Panc1 (cell line): ENCODE data around the gene KRTAP4-6. TPM values are rescaled to one million over a fixed set of nuclear protein-coding genes. Genes with fewer than 3 reads are reported as not detected.
"Not testable (repeated sequence)": the region's sequence is repeated elsewhere in the genome, so short reads cannot be mapped to it uniquely, and the experiment has no call there.

Experiments
- ATAC-seq: fragments of 200-7000 bp; cut with Tn5 transposase; 2 replicates; pipeline ENCODE4 v1.9.1; 2020; ENCODE audit warnings: mild to moderate bottlenecking, moderate library complexity
- Bru-seq: library from RNA; stranded (reverse); fragments of 400-500 nt; gene quantifications from one replicate; lab custom pipeline; 2021; lab: Mats Ljungman, UMichigan
- BruChase-seq, 2 experiments: library from RNA; stranded (reverse); fragments of 400-500 nt; gene quantifications; one replicate each; lab custom pipeline; 2021; lab: Mats Ljungman, UMichigan
- BruUV-seq: library from RNA; stranded (reverse); fragments of 400-500 nt; replicated peaks from 2 replicates; lab custom pipeline; 2021; lab: Mats Ljungman, UMichigan
- CTCF ChIA-PET: fragments of 300-600 bp; sonication (Branson Sonifier 250); formaldehyde crosslinking; loops from one replicate; lab custom pipeline; 2022; ENCODE audit warnings: antibody characterized with exemption; lab: Charles Lee
- POLR2A ChIA-PET: fragments of 300-600 bp; sonication (Branson Sonifier 250); formaldehyde crosslinking; loops from one replicate; lab custom pipeline; 2022; ENCODE audit warnings: antibody characterized with exemption; lab: Charles Lee
- DNase-seq: peaks from one replicate; pipeline ENCODE4 v3.0.0-alpha.2; 2010; ENCODE audit warnings: low read depth, low spot score
- H3K27ac ChIP-seq: 2 replicates; pipeline ENCODE4 v1.5.1; 2011; ENCODE audit warnings: mild to moderate bottlenecking, low read length, inconsistent platforms
- H3K27me3 ChIP-seq: fragments of 200-500 bp; sonication (Bioruptor generic); 2 replicates; pipeline ENCODE4 v1.6.0; 2014; ENCODE audit warnings: low read length, inconsistent platforms; ENCODE audit not compliant: control insufficient read depth, insufficient read depth
- H3K36me3 ChIP-seq: fragments of 200-500 bp; sonication (Bioruptor generic); 2 replicates; pipeline ENCODE4 v1.5.1; 2014; ENCODE audit warnings: inconsistent platforms, mild to moderate bottlenecking, low read length, moderate library complexity; ENCODE audit not compliant: control insufficient read depth, insufficient read depth
- H3K4me1 ChIP-seq: 2 replicates; pipeline ENCODE4 v1.5.1; 2011; ENCODE audit warnings: inconsistent platforms, mild to moderate bottlenecking, low read length, moderate library complexity; ENCODE audit not compliant: control insufficient read depth, insufficient read depth
- H3K4me3 ChIP-seq, 2 experiments: 2 replicates each; pipeline ENCODE4 v1.5.1; 2011 to 2012; ENCODE audit warnings: low read depth in 2 of 2, low read length in 2 of 2, mild to moderate bottlenecking in 2 of 2, inconsistent platforms in 1 of 2, moderate library complexity in 1 of 2
- H3K9me3 ChIP-seq: fragments of 200-500 bp; sonication (Bioruptor generic); 2 replicates; pipeline ENCODE4 v1.5.1; 2014; ENCODE audit warnings: low read depth, mild to moderate bottlenecking, inconsistent platforms, low read length, moderate library complexity; ENCODE audit not compliant: control insufficient read depth, insufficient read depth
- CTCF ChIP-seq: fragments of 450-650 bp; IDR thresholded peaks from 2 replicates; pipeline ENCODE4 v1.5.1; 2017; ENCODE audit warnings: mild to moderate bottlenecking
- POLR2AphosphoS5 ChIP-seq: IDR thresholded peaks from 2 replicates; pipeline ENCODE4 v1.6.1; 2012; ENCODE audit warnings: mild to moderate bottlenecking, low read depth, low read length, moderate library complexity
- REST ChIP-seq, 2 experiments: IDR thresholded peaks; 2 replicates each; pipeline ENCODE4 v1.6.1; 2011 to 2012; ENCODE audit warnings: low read depth in 2 of 2, control low read depth in 1 of 2, low read length in 1 of 2, mild to moderate bottlenecking in 1 of 2, moderate library complexity in 1 of 2; ENCODE audit not compliant: insufficient read depth in 1 of 2
- SIN3A ChIP-seq: IDR thresholded peaks from 2 replicates; pipeline ENCODE4 v1.6.1; 2012; ENCODE audit warnings: low read depth, mild to moderate bottlenecking, low read length, moderate library complexity, borderline replicate concordance; ENCODE audit not compliant: insufficient read depth
- TCF7L2 ChIP-seq: IDR thresholded peaks from 2 replicates; pipeline ENCODE4 v1.6.1; 2011; ENCODE audit warnings: mild to moderate bottlenecking, low read depth, low read length, inconsistent platforms
- in situ Hi-C: cut with HindIII; loops from 2 replicates; pipeline ENCODE4 v1.10.0; 2016; ENCODE audit warnings: low sequenced_read_pairs, low pct_unique_long_range_greater_than_20kb
- intact Hi-C: fragments of 100-400 bp; cut with micrococcal nuclease; formaldehyde crosslinking; loops from one replicate; pipeline ENCODE4 v1.10.0; 2022; ENCODE audit not compliant: unreplicated experiment
- long read RNA-seq: library from polyadenylated mRNA; unstranded; transcript quantifications from one replicate; pipeline ENCODE4 v2.0.0, GENCODE V29; 2021; ENCODE audit not compliant: unreplicated experiment
- polyA plus RNA-seq: library from polyadenylated mRNA; unstranded; fragments of >200 nt; gene quantifications from one replicate; pipeline ENCODE4 v1.2.1, GENCODE V29; 2012; ENCODE audit warnings: missing spikeins; ENCODE audit not compliant: insufficient read length
- total RNA-seq: library from RNA; stranded (reverse); gene quantifications from one replicate; pipeline ENCODE4 v1.2.1, GENCODE V29; 2021; ENCODE audit not compliant: unreplicated experiment

The KRTAP4-6 gene
- total RNA-seq (not detected), Bru-seq, nascent RNA (not detected), BruChase-seq, experiment 1, labeled RNA remaining after a 2-hour chase (not detected), BruChase-seq, experiment 2, labeled RNA remaining after a 6-hour chase (not detected)
- polyA plus RNA-seq, result not detected
- long read RNA-seq, result 0 reads

GRCh38 chr17:41140360-41141131 is at the start of gene KRTAP4-6:
Gene KRTAP4-6, minus strand, starts transcription at chr17:41140544. Its CDS starts 57 bp downstream, at chr17:41140487.
- no peak within 1 kb of the TSS for H3K27ac ChIP-seq
- no peak within 1 kb of the TSS for H3K4me3 ChIP-seq
- ChIA-PET POLR2A (interaction anchor here (0.5 kb wide), 1 partner anchor 42 kb away, joined by 3 read pairs; no protein-coding TSS in a partner anchor), CTCF (no interaction called here)
- BruUV-seq, result no TSS peak
- TF ChIP-seq POLR2AphosphoS5 (no peak), SIN3A (no peak), TCF7L2 (no peak), CTCF (no peak), REST (IDR thresholded peaks at IDR 0.05; ENCODE audit: insufficient read depth in 1 of 2, low read depth in 2 of 2, low read length in 1 of 2) (no peak)
- H3K9me3 ChIP-seq, result no peaks in the 10 kb centered on the region
- no peaks in the 10 kb centered on the region for H3K27me3 ChIP-seq
- DNase-seq (peak; percentile 12), ATAC-seq (no peak)
- intact Hi-C loops (no loop called here), in situ Hi-C loops (no loop called here)
- no peaks in the 10 kb centered on the region for H3K36me3 ChIP-seq
- no peaks in the 10 kb centered on the region for H3K4me1 ChIP-seq

GRCh38 chr17:41189837-41190318 is 49.5 kb upstream of the KRTAP4-6 start, which contains the start of gene KRTAP9-1:
Gene KRTAP9-1, plus strand, starts transcription at chr17:41189887. Its CDS starts 0 bp downstream, at chr17:41189887.
- in situ Hi-C loops, CTCF ChIA-PET, H3K27me3 ChIP-seq, DNase-seq, BruUV-seq, H3K9me3 ChIP-seq, H3K4me3 ChIP-seq, H3K36me3 ChIP-seq, ATAC-seq, H3K27ac ChIP-seq, H3K4me1 ChIP-seq, POLR2A ChIA-PET, intact Hi-C loops: not testable (repeated sequence)
